ENCODE results near the gene GHRHR. TPM values are rescaled to one million over a fixed set of nuclear protein-coding genes. Genes with fewer than 3 reads are reported as not detected.

GHRHR gene
- total and polyA plus RNA-seq, 2 experiments from 2014 or later, result not detected

GRCh38 chr7:30971440-30971839 is 7.7 kb downstream of the GHRHR start:
- H3K4me3 ChIP-seq, result no peak overlapping the region
- peaks cover 59% of the 10 kb centered on the region for H3K27me3 ChIP-seq (replicated peaks; ENCODE audit: insufficient read depth)
- H3F3A ChIP-seq (ENCODE audit: insufficient read depth), result no peaks in the 10 kb centered on the region
- no peaks in the 10 kb centered on the region for H3K79me2 ChIP-seq (ENCODE audit: insufficient read depth)
- H3K4me1 ChIP-seq (ENCODE audit: insufficient read depth), result no peaks in the 10 kb centered on the region
- H3K9me2 ChIP-seq (ENCODE audit: insufficient read depth), result no peaks in the 10 kb centered on the region
- no peaks in the 10 kb centered on the region for H4K20me1 ChIP-seq (ENCODE audit: insufficient read depth)
- no peaks in the 10 kb centered on the region for H3K36me3 ChIP-seq (ENCODE audit: low read depth)
- H3K9ac ChIP-seq, result no peak overlapping the region
- DNase-seq, result no peak
- WGBS, 2 experiments (ENCODE audit: low coverage in 1 of 2, low lambda C conversion rate in 2 of 2, missing lambda C conversion rate in 2 of 2), result 4 to 10% methylated on average over 3 of the region's 3 CpGs
- no peak overlapping the region for H3K27ac ChIP-seq
- in situ Hi-C loops (cut with MboI), result no loop called here
- H2AFZ ChIP-seq, result no peak overlapping the region
- TF ChIP-seq EZH2 (IDR thresholded peaks at IDR 0.05; ENCODE audit: insufficient read depth, poor library complexity, severe bottlenecking), result no peak
- TF ChIP-seq EZH2phosphoT487 (IDR thresholded peaks at IDR 0.05; ENCODE audit: insufficient read depth, low read depth), result no peak
- H3K9me3 ChIP-seq (ENCODE audit: low read depth), result no peaks in the 10 kb centered on the region
- H3K4me2 ChIP-seq (ENCODE audit: unreplicated experiment), result no peak overlapping the region

- Histone ChIP-seq H3K4me2 (ENCODE audit: unreplicated experiment) (no peak overlapping the region), H3K79me2 (ENCODE audit: insufficient read depth) (no peaks in the 10 kb centered on the region), H3K9me2 (ENCODE audit: insufficient read depth) (no peaks in the 10 kb centered on the region), H3K4me1 (ENCODE audit: insufficient read depth) (no peaks in the 10 kb centered on the region), H3K9ac (no peak overlapping the region), H4K20me1 (ENCODE audit: insufficient read depth) (no peaks in the 10 kb centered on the region), H3K27ac (no peak overlapping the region), H3K27me3 (replicated peaks; ENCODE audit: insufficient read depth) (peaks cover 53% of the 10 kb centered on the region), H3F3A (ENCODE audit: insufficient read depth) (no peaks in the 10 kb centered on the region), H3K36me3 (ENCODE audit: low read depth) (no peaks in the 10 kb centered on the region), H3K9me3 (ENCODE audit: low read depth) (no peaks in the 10 kb centered on the region), H3K4me3 (no peak overlapping the region), H2AFZ (no peak overlapping the region)
- in situ Hi-C loops (cut with MboI), result no loop called here
- TF ChIP-seq EZH2 (IDR thresholded peaks at IDR 0.05; ENCODE audit: insufficient read depth, poor library complexity, severe bottlenecking) (no peak), EZH2phosphoT487 (IDR thresholded peaks at IDR 0.05; ENCODE audit: insufficient read depth, low read depth) (no peak)
- WGBS, 2 experiments (ENCODE audit: low coverage in 1 of 2, low lambda C conversion rate in 2 of 2, missing lambda C conversion rate in 2 of 2), result 30 to 34% methylated on average over 15 of the region's 15 CpGs
- no peak for DNase-seq
Measured at GRCh38 chr7:30971840-30972563, 8.2 kb downstream of the GHRHR start.

GRCh38 chr7:30973292-30973691 is 9.5 kb downstream of the GHRHR start:
- Histone ChIP-seq H3F3A (ENCODE audit: insufficient read depth) (no peaks in the 10 kb centered on the region), H2AFZ (no peak overlapping the region), H4K20me1 (ENCODE audit: insufficient read depth) (no peaks in the 10 kb centered on the region), H3K9me2 (ENCODE audit: insufficient read depth) (no peaks in the 10 kb centered on the region), H3K79me2 (ENCODE audit: insufficient read depth) (no peaks in the 10 kb centered on the region), H3K9ac (no peak overlapping the region), H3K4me2 (ENCODE audit: unreplicated experiment) (no peak overlapping the region), H3K9me3 (ENCODE audit: low read depth) (no peaks in the 10 kb centered on the region), H3K4me1 (ENCODE audit: insufficient read depth) (no peaks in the 10 kb centered on the region), H3K27ac (no peak overlapping the region), H3K27me3 (replicated peaks; ENCODE audit: insufficient read depth) (peaks cover 42% of the 10 kb centered on the region), H3K36me3 (ENCODE audit: low read depth) (no peaks in the 10 kb centered on the region), H3K4me3 (no peak overlapping the region)
- WGBS, 2 experiments (ENCODE audit: low coverage in 1 of 2, low lambda C conversion rate in 2 of 2, missing lambda C conversion rate in 2 of 2), result 40 to 44% methylated on average over 3 of the region's 3 CpGs
- no peak for DNase-seq
- in situ Hi-C loops (cut with MboI), result no loop called here
- TF ChIP-seq EZH2phosphoT487 (IDR thresholded peaks at IDR 0.05; ENCODE audit: insufficient read depth, low read depth) (no peak), EZH2 (IDR thresholded peaks at IDR 0.05; ENCODE audit: insufficient read depth, poor library complexity, severe bottlenecking) (no peak)

- no peaks in the 10 kb centered on the region for H3K4me1 ChIP-seq (ENCODE audit: insufficient read depth)
- no peak overlapping the region for H3K4me3 ChIP-seq
- in situ Hi-C loops (cut with MboI), result no loop called here
- no peaks in the 10 kb centered on the region for H3F3A ChIP-seq (ENCODE audit: insufficient read depth)
- DNase-seq, result no peak
- TF ChIP-seq EZH2 (IDR thresholded peaks at IDR 0.05; ENCODE audit: insufficient read depth, poor library complexity, severe bottlenecking) (no peak), EZH2phosphoT487 (IDR thresholded peaks at IDR 0.05; ENCODE audit: insufficient read depth, low read depth) (no peak)
- H3K9me3 ChIP-seq (ENCODE audit: low read depth), result no peaks in the 10 kb centered on the region
- H3K27ac ChIP-seq, result no peak overlapping the region
- H3K36me3 ChIP-seq (ENCODE audit: low read depth), result no peaks in the 10 kb centered on the region
- no peak overlapping the region for H2AFZ ChIP-seq
- no peaks in the 10 kb centered on the region for H3K9me2 ChIP-seq (ENCODE audit: insufficient read depth)
- H4K20me1 ChIP-seq (ENCODE audit: insufficient read depth), result no peaks in the 10 kb centered on the region
- no peak overlapping the region for H3K9ac ChIP-seq
- no peak overlapping the region for H3K4me2 ChIP-seq (ENCODE audit: unreplicated experiment)
- WGBS, 2 experiments (ENCODE audit: low coverage in 1 of 2, low lambda C conversion rate in 2 of 2, missing lambda C conversion rate in 2 of 2), result 66 to 73% methylated on average over 18 of the region's 18 CpGs
- no peaks in the 10 kb centered on the region for H3K79me2 ChIP-seq (ENCODE audit: insufficient read depth)
- H3K27me3 ChIP-seq (replicated peaks; ENCODE audit: insufficient read depth), result peaks cover 42% of the 10 kb centered on the region
Measured at GRCh38 chr7:30973791-30974604, 10.2 kb downstream of the GHRHR start.

Data from GM23248 (cell line).